Colon (tissue), 2 donors: ENCODE results near the gene HDAC4.

Experiments used
- FAIRE-seq: peaks from 2 replicates; lab custom pipeline; 2012; peaks lifted over from hg19 to GRCh38; lab: Jason Lieb, UNC
- donor health status: control.
- donor health status: control.

Gene HDAC4

DNA sequence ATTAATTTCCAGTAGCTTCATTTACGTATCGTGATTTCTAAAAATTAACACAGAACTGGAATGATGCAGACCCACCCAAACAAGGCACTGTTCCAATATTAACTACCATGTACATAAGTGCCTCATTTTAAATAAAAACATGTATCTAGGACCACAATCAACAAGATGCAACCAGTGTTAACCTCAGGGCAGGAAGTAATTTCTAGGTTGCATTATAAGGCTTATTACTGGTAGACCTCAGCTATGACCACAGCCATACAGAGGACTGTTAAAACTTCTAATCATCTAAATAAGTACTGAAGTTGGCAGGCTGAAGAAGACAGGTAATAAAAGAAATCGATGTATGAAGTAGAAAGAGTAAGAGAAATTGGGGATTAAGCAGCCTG lies 262.9 kb downstream of the HDAC4 start:
- no peak for FAIRE-seq

DNA sequence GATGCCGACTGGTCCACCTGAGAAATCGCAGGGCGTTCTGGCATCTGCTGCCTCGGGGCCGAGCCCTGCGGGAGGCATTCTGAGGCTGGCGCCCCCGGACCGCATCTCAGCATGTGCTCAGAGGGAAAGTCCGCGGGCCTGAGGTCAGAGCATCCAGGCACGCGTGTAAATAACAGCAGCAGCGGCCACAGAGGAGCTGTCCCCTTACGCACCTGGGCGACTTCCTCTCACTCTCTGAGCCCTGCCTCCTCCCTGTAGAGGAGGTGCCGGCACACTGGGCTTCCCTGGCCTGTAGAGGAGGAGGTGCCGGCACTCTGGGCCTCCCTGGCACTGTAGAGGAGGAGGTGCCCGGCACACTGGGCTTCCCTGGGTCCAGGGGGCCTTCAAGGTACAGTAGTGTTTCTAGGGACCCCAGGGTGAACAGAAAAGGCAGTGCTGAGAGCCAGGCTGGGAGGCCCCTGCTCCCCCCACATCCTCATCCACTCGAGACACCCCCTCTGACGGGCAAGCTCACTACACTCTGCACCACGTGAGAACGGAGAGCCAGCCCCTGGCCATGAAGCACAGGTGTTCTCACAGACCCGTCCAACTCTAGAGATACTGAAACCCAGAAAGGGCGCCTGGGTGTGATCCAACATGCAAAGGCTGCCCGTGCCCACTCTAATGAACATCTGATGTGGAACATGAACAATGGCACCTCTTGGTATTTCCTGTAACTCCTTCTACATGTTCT lies 263.5 kb downstream of the HDAC4 start:
- no peak for FAIRE-seq

DNA sequence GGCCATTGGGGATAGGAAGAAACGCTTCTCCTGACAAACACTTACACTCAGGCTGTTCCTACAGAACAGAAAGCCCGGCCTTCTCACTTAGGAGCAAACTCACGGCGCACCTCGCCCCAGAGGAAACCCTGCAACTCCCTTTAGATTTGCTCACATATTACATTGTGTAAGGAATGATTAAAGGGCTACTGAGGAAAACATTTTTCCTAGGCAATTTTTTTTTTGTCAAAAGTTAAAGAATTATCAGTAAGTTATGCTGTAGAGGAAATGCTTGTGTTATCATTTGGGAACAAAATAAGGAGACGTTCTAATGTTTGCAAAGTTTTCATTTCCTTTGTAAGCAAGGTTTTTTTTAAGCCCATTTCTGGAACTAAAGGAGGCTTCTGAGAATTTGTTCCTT lies 264.1 kb downstream of the HDAC4 start:
- no peak for FAIRE-seq

DNA sequence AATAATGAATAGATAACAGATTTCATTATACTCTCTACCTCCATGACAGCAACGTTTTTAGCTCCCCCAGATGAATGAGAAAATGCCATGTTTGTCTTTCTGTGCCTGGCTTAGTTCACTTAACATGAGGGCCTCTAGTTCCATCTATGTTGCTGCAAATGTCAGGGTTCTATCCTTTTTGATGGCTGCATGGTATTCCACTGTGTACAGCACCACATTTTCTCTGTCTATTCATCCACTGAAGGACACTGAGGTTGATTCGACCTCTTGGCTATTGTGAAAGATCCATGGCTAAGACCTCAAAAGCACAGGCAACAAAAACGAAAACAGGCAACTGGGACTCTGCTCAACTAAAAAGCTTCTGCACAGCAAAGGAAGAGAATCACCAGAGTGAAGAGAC lies 264.6 kb downstream of the HDAC4 start:
- FAIRE-seq: no peak

DNA sequence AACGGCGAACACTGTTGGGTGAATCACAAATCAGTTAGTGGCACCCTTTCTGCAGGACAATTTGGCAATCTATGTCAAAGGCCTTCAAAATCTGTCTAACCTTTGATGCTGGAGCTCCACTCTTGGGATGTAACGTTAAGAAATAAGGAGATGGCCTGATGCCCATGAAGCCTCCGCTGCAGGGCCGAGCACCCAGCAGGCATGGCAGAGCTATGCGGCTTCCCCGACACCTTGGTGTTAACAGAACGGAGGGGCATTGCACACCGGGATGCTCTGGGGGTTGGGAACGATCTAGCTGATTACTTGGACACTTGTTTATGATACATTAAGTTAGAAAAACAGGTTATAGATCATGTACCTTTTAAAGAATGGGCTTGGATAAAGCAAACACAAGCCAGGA lies 265.3 kb downstream of the HDAC4 start:
- no peak for FAIRE-seq

DNA sequence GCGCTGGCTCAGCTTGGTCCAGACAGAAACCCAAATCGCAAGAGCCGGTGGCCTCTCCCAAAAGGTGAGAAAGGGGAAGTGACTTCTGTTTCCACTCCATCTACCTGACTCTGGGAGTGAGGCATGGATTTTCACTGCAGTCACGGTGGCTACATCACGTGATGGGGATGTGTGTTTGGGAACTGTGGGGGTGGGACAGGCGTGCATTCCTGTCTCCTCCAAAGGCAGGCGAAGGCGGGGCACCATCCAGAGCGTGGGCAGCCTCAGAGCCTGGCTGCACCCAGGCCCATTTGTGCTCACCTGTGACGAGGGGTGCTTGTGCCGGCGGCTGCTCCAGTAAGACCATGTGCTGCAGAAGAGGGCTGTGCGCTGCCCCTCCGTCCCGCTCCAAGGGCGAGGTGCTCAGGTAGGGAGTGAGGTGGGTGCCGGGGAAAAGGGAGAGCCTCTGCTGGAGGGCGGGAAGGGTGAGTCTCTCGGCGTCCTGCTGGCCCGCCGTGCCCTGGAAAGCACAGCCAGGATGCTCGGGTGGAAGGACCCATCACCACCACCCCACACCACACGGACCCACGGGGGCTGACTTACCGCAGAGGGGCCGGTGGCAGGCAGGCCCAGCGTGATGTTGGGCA lies 266.8 kb downstream of the HDAC4 start:
- FAIRE-seq: no peak

DNA sequence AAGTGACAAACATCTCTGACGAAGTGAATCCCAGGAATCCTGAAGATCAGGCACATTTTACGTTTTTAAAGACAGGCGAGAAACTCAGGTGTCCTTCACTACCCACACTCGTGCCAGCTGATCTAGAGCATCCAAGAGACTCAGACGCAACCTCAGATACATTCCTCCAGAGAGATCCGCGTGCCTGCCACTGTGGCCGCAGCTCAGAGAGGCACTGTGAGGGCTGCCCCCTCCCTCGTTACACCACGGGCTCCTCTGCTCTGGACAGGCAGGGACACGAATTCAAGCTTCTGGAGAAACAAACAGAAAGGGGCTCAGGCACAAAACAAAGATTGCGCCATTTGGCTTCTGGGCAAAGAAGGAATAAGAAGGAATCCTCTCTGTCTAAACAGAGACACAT lies 268.0 kb downstream of the HDAC4 start:
- no peak for FAIRE-seq

DNA sequence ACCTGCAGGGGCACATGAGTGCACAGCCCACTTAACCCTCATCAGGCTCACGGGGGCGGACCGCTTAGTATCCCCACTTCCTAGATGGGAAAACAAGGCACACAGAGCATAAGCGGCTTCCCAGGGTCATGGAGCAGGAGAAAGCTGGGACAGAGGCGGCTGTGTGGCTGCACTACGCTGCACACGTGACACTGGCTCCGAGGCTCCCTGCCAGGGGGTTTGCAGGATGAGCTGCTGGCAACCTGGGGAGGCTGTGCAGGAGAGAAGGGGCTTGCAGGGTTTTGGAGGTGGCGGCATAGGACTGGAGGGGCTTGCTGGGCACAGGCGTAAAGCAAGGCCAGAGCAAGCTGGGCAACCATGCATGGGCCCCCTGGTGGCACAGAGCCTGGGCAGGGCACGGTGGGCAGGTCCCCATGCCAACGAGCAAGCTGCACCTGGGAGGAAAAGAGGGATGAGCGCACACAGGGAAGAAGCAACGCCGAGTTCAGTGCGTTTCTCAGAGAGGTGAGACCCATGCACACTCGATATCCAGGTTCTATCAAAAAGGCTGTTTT lies 268.6 kb downstream of the HDAC4 start:
- no peak for FAIRE-seq

DNA sequence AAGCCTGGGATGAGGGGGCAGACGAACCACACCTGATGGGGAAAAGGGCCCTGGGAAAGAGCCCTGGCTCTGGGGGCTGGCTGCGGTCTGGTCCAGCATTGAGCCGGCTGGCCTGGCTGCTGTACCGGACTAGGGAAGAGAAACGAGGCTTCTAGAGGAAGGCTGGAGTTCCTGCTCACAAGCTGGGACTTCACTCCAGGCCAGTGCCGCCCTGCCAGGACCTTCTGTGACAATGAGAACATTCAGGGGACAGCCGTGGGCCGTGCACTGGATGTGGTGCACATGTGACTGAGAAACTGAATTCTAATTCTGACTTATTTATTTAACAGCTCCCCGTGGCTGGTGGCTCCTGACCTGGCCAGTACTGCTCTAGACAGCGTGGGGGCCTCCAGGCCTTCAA lies 269.3 kb downstream of the HDAC4 start:
- no peak for FAIRE-seq

DNA sequence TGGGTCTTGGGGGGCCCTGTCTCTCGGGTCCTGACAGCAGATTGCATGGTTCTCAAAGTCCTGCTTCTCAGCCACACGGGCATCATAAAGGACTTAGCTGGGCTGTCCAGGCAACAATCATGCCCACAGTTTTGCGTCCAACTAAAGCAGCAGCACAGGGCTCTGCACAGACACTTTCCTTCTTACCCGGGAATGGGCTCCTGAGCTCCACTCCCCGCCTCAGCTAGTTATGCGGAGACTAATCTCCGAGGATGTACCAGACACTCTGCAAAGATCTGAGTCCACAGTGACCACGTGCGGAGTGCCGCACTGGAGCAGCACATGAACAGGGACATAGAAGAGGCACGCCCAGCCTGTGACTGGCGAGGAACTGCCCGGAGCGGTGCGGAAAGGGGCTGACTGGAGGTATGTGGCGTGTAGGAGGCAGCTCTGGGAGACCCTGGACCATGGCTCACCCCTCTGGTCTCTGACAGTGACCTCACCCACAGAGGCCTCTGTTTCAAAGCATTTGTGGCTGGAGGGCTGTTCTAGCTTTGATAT lies 270.0 kb downstream of the HDAC4 start:
- no peak for FAIRE-seq

DNA sequence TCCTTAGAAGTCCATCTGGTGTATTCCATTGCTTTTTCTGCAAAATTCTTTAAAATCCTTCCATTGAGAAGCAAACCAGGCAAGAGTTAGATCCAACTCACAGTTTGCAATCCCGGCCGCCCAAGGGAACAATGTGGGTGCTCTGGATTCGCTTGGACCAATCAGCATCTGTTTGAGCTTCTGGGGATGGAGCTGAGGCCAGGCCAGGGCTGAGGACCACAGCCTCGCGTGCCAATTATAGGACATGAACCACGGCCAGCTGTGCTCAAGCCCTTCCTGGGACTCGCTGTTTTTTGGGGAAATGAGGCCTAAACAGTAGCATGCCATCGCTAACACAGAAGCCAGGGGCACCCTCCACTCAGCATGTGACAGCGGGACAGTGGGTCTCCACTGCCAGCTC lies 270.8 kb downstream of the HDAC4 start:
- FAIRE-seq: no peak

DNA sequence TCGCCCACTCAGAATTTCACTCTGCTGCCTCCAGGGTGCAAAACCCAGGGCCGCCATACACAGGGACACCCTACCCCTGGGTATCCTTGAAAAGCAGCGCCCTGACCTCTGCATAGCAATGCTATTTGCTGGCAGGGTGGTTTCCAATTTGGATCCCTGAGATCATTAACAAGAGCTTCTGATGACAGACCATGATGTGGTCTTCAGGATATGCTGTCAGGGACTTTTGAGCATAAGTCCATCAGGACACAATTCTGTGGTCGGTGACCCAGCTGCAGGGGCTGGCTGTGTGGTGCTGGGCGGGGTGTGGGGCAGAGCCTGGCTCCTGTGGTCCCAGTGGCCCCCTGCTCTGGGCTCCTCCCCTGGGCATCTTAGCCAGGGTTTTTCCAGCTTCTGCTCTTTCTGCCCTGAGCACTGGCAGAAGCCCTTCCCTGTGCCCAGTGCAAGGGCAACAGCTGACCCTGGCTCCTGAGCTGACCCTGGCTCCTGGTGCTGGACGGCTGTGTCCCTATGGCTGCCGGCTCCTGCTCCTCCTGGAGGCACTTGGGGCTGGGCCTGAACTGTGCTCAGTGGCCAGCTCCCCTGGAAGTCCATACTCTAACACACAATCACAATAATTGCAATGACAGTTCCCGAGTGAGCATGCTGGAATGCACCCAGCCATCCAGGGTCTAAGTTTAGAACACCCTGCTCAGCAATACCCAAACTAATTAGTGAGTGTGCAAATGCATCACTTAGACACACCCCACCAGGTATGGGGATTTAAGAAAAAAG lies 271.5 kb downstream of the HDAC4 start:
- no peak for FAIRE-seq

DNA sequence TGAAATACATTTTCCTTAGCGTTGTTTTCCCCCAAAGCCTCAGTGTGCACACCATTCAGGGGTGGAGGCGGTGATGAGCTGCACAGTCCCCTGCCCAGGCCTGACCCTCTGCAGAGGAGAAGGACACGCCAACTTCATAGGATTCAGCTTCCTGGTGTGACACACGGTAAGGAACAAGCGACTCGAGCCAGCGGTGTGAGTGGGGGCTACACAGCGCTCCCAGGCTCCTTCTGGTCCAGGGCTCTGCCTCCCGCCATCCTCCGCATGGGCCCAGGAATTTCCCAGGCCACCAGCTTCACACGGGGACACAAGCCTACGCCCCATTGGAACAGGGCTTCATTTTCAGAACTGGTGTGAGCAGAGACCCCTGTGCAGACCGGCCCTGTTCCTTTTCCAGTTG lies 272.1 kb downstream of the HDAC4 start:
- FAIRE-seq: no peak

DNA sequence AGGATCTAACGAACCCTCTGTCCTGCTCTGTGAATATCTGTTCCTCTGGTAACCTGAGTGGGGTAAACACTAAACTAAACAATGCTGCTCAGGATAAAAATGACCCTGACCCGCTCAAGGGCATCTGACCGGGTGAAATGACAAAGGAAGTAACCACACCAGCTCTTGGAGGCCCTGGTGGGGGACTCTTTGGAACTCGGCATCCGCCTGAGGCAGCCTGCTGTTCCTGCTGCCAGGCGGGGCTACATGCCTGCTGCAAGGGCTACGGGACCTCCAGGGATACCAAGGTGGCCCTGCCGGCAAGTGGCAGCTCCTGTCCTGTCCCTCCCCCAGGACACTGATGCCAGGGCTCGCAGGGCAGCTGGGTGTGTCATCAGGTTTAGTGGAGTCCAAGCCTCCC lies 273.3 kb downstream of the HDAC4 start:
- FAIRE-seq: no peak

DNA sequence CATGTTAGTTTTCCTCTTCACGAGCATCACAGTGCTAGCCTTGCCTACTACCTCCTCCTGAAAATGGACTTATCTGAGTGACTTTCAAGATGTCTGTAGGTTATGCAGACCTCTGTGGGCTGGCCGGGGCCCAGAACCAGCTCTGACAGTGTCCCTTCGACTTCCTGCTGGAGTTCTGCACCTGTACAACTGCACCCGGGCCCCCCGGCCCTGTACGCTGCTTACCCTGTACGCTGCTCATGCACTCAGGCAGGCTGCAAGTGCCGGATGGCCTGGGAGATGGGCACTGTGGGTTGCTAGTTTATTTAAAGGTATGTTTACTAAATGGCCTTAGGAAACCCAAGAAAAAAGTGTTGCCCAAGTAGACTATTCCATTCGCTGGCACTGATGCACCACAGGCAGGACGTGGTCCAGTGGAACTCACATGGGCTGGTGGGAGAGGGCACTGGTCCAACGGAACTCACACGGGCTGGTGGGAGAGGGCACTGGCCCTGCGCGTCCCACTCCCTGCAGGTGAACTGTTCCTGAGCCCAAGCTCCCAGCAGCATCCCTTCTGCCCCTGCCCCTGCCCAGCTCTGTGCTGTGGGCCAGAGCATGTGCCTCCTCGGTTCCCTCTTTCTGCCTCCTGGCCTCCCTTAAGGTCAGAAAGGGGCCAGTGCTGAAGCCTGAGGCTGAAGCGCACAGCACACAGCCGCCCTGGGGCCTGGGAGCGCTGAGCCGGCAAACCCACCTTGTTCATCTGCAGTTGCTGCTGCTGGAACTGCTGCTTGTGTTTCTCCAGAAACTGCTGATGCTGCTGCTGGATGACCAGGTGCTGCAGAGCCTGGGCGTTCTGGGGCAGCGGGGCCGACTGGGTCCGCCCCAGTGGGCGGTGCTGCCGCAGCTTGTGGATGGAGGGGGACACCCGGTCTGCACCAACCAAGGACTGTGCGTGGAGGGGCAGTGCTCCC lies 274.8 kb downstream of the HDAC4 start:
- no peak for FAIRE-seq

DNA sequence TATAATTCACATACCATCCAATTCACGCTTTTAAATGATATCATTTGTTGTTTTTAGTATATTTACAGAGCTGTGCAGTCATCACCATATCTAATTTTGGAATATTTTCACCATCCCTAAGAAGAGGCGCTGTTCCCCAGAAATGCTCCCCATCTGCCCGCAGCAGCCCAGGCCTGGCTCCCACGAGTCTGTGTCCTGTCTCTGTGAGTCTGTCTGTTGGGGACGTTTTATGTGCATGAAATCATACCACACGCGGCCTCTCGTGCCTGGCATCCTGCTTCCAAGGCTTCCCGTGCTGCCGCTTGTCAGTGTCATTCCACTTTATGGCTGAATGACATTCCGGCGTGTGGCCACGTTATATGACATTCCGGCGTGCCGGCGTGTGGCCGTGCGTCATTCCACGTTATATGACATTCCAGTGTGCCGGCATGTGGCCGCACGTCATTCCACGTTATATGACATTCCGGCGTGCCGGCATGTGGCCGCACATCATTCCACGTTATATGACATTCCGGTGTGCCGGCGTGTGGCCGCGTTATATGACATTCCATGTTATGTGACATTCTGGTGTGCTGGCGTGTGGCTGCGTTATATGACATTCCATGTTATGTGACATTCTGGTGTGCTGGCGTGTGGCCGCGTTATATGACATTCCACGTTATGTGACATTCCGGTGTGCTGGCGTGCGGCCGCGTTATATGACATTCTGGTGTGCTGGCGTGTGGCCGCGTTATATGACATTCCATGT lies 276.5 kb downstream of the HDAC4 start:
- no peak for FAIRE-seq

DNA sequence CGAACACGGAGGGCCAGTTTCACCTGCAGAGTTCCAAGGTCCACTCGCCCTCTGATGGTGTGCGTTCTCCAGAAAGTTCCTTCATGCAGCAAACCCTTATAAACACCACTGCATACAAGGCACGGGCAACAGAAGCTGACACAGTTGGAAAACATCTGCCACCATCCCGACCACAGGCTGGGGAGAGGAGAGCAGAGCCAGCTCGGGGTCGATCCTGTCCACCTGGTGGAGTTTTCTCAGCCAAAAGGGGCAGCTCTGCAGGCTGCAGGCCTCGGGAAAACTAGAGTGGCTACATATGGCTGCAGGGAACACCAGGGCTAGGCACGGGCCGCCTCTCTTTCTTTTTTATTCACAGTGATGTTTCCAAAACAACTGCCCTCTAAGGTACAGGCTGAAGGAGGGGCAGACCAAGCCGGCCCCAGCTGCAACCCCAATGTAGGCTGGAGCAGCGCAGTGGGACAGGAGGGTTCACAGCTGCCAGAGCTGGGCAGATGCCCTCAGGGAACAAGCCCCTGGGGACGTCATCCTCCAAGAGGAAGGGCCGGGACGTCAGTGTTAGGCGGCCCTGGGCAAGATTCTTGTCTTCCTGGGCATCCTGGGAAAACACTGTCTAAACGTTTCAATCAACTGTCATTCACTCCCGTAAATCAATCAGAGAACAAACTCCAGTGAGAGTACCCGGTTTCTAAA lies 278.3 kb downstream of the HDAC4 start:
- no peak for FAIRE-seq

DNA sequence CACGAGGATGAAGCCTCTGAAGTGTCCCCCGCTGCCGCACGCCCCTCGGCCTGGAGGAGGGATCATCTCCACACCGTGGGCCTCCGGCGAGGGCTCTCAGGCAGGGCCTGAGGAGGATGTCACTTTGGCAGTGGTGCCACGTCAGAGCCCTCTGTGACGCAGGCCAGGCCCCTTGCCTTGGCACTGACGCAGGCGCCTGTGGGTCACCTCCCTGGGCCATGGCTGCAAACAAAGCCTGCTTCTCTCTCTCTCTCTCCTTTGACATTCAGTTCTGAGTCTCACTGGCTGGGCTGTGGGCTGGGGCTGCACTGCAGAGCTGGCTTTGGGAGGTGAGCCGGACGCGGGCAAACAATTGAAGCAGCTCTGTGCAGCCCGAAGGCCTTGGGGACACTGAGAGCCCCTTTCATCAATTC lies 279.2 kb downstream of the HDAC4 start:
- FAIRE-seq: no peak

DNA sequence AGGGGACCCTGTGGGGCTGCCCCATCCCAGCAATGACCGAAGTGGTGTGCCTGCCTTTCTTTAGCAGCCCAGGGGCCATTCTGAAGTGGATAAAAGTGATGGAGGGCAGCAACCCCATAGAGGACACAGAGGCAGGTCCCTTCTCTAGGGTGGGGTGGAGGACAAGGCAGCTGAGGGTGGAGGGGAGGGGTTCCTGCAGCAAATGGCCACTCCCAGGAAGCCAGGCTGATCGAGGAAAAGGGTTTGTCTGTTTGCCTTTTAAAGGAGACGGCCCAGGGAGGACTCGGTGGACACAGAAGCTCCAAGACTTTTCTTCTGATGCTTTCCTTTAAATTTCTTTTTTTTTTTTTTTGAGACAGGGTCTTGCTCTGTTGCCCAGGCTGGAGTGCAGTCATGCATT lies 280.2 kb downstream of the HDAC4 start:
- FAIRE-seq: no peak
